HepG2 (cell line): ENCODE measurements around the gene SLC44A4. TPM values are rescaled to one million over a fixed set of nuclear protein-coding genes. Genes with fewer than 3 reads are reported as not detected.

Source experiments
- ARID2 ChIP-seq: sonication (generic); formaldehyde crosslinking; IDR thresholded peaks from 2 replicates; pipeline ENCODE4 v1.8.1; 2022; ENCODE audit warnings: mild to moderate bottlenecking, missing genetic modification reagents, borderline replicate concordance
- BORCS8-MEF2B ChIP-seq: sonication (generic); formaldehyde crosslinking; IDR thresholded peaks from 2 replicates; pipeline ENCODE4 v1.8.0; 2022; ENCODE audit warnings: mild to moderate bottlenecking, missing genetic modification reagents
- ELF1 ChIP-seq: sonication (generic); formaldehyde crosslinking; IDR thresholded peaks from 2 replicates; pipeline ENCODE4 v1.4.0; 2020; ENCODE audit warnings: missing genetic modification reagents
- ERF ChIP-seq: IDR thresholded peaks from 2 replicates; pipeline ENCODE4 v1.6.1; 2018; ENCODE audit warnings: missing biosample characterization, missing genetic modification reagents
- KDM3A ChIP-seq: IDR thresholded peaks from 2 replicates; pipeline ENCODE4 v1.6.1; 2018; ENCODE audit warnings: low read depth, missing compliant biosample characterization
- MBNL3 ChIP-seq: fragments of 250-450 bp; sonication (Bioruptor Pico); conservative IDR thresholded peaks from 2 replicates; pipeline ENCODE4 v1.8.0; 2022; ENCODE audit warnings: mild to moderate bottlenecking, inconsistent platforms
- PPARG ChIP-seq: conservative IDR thresholded peaks from 2 replicates; pipeline ENCODE4 v1.6.1; 2016; ENCODE audit warnings: missing biosample characterization, missing genetic modification reagents
- RARA ChIP-seq: IDR thresholded peaks from 2 replicates; pipeline ENCODE4 v1.6.1; 2016; ENCODE audit warnings: missing genetic modification reagents, missing compliant biosample characterization
- SIX4 ChIP-seq: sonication (generic); formaldehyde crosslinking; IDR thresholded peaks from 2 replicates; pipeline ENCODE4 v1.4.0; 2020; ENCODE audit warnings: missing genetic modification reagents
- SMARCC2 ChIP-seq: fragments of 450-650 bp; IDR thresholded peaks from 2 replicates; pipeline ENCODE4 v1.6.1; 2017; ENCODE audit warnings: antibody characterized with exemption, mild to moderate bottlenecking
- ZBTB8A ChIP-seq: sonication (generic); formaldehyde crosslinking; IDR thresholded peaks from 2 replicates; pipeline ENCODE4 v1.4.0; 2020; ENCODE audit warnings: mild to moderate bottlenecking, low read depth, missing genetic modification reagents, borderline replicate concordance
- ZFP62 ChIP-seq: sonication (generic); formaldehyde crosslinking; IDR thresholded peaks from 2 replicates; pipeline ENCODE4 v1.4.0; 2020; ENCODE audit warnings: missing genetic modification reagents
- ZNF530 ChIP-seq: sonication (generic); formaldehyde crosslinking; IDR thresholded peaks from 2 replicates; pipeline ENCODE4 v1.5.0; 2020; ENCODE audit warnings: low read depth, mild to moderate bottlenecking, missing genetic modification reagents
- ZNF644 ChIP-seq: IDR thresholded peaks from 2 replicates; pipeline ENCODE4 v1.6.1; 2016; ENCODE audit warnings: low read depth
- ZNF724P ChIP-seq: sonication (generic); formaldehyde crosslinking; IDR thresholded peaks from 2 replicates; pipeline ENCODE4 v1.8.0; 2022; ENCODE audit warnings: missing genetic modification reagents, borderline replicate concordance
- ZNF879 ChIP-seq: sonication (generic); formaldehyde crosslinking; IDR thresholded peaks from 2 replicates; pipeline ENCODE4 v1.8.1; 2023; ENCODE audit warnings: missing genetic modification reagents
- ZSCAN25 ChIP-seq: sonication (generic); formaldehyde crosslinking; IDR thresholded peaks from 2 replicates; pipeline ENCODE4 v1.8.0; 2022; ENCODE audit warnings: mild to moderate bottlenecking, missing genetic modification reagents
- polyA plus RNA-seq, 8 experiments: library from polyadenylated mRNA; depleted of rRNA in 3 of 8; stranded (reverse) in 7 of 8; unstranded in 1 of 8; fragments of >200 nt; fragmentation: Illumina TruSeq in 4 of 8; extraction: Trizol in 4 of 8; gene quantifications; 2 replicates each; pipeline versions ENCODE4 v1.2.1 to v1.2.3, GENCODE V29; 2011 to 2016; ENCODE audit warnings: low read depth in 4 of 8, missing spikeins in 1 of 8, mixed read lengths in 1 of 8; ENCODE audit not compliant: insufficient read depth in 1 of 8
- total RNA-seq, 5 experiments: library from RNA; depleted of rRNA; stranded (reverse); fragments of >200 nt; fragmentation: Illumina TruSeq; extraction: Trizol; gene quantifications; 2 replicates each; pipeline ENCODE4 v1.2.3, GENCODE V29; 2016; ENCODE audit warnings: low read depth in 1 of 5
- TF ChIP-seq, protein P1 (sequence below), 2 experiments: sonication (generic) in 1 of 2; formaldehyde crosslinking in 1 of 2; IDR thresholded peaks; 2 replicates each; pipeline versions ENCODE4 v1.4.0 to v1.6.1; 2016 to 2020; ENCODE audit warnings: borderline replicate concordance in 1 of 2, low read depth in 1 of 2, mild to moderate bottlenecking in 1 of 2, missing genetic modification reagents in 1 of 2
- TF ChIP-seq, protein P2 (sequence below): sonication (generic); formaldehyde crosslinking; IDR thresholded peaks from 2 replicates; pipeline ENCODE4 v1.8.0; 2022; ENCODE audit warnings: missing genetic modification reagents, low read depth, mild to moderate bottlenecking, borderline replicate concordance
- TF ChIP-seq, protein P3 (sequence below): sonication (generic); formaldehyde crosslinking; IDR thresholded peaks from 2 replicates; pipeline ENCODE4 v1.4.0; 2020; ENCODE audit warnings: missing genetic modification reagents
- TF ChIP-seq, protein P4 (sequence below): sonication (generic); formaldehyde crosslinking; IDR thresholded peaks from 2 replicates; pipeline ENCODE4 v1.8.1; 2022; ENCODE audit warnings: mild to moderate bottlenecking, missing genetic modification reagents
- TF ChIP-seq, protein P5 (sequence below): sonication (generic); formaldehyde crosslinking; IDR thresholded peaks from 2 replicates; pipeline ENCODE4 v1.5.0; 2020; ENCODE audit warnings: missing genetic modification reagents, mild to moderate bottlenecking, borderline replicate concordance

SLC44A4 gene
- total and polyA plus RNA-seq, 2 of the 13 experiments (the other 11 are each of a cell fraction or from before 2014, with no cell fraction given): 3.5 to 5.9 TPM

DNA sequence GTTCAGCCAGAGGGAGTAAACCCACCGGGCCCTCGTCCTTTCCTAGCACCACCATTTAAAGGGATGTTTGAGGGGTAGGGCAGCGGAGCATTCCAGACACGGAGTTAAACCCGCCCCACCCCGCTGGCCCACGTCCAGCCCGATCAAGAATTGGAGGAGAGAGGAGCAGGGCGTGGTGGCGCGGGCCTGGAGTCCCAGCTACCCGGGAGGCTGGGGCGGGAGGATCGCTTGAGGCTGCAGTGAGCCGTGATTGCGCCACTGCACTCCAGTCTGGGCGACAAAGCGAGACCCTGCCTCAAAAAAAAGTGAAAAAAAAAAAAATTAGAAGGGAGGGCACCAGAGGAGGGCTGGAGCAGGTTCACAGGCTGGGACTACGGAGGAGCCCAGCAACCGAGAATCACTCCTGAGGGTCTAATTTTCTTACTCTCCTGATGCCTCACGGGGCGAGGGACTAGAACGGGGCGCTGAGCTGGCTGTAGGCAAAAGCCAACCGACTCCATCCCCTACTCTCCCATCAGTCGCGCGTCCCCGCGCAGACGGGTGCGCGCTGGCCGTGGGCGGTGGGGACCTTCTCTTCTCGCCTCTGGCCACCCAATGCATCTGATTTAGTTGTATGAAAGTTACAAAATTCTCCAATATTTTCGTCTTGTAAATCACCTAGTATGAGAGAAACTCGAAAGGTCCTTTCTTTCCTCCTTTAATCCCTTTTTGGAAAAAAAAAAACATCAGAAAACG lies 57.3 kb downstream of the SLC44A4 start (continued):
- TF ChIP-seq, protein P1, sequence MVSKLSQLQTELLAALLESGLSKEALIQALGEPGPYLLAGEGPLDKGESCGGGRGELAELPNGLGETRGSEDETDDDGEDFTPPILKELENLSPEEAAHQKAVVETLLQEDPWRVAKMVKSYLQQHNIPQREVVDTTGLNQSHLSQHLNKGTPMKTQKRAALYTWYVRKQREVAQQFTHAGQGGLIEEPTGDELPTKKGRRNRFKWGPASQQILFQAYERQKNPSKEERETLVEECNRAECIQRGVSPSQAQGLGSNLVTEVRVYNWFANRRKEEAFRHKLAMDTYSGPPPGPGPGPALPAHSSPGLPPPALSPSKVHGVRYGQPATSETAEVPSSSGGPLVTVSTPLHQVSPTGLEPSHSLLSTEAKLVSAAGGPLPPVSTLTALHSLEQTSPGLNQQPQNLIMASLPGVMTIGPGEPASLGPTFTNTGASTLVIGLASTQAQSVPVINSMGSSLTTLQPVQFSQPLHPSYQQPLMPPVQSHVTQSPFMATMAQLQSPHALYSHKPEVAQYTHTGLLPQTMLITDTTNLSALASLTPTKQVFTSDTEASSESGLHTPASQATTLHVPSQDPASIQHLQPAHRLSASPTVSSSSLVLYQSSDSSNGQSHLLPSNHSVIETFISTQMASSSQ (IDR thresholded peaks at IDR 0.05; ENCODE audit: low read depth): no peak
- TF ChIP-seq, protein P1 (CRISPR knock-in tag; IDR thresholded peaks at IDR 0.05; ENCODE audit: borderline replicate concordance): no peak
- TF ChIP-seq ZNF724P (0 out of 2 replicates have a peak, but pooled peaks have one; percentile 40), RARA (CRISPR knock-in tag) (no peak), ZFP62 (CRISPR knock-in tag) (no peak), PPARG (no peak), ZNF644 (CRISPR knock-in tag) (no peak), SMARCC2 (no peak), ARID2 (no peak), KDM3A (CRISPR knock-in tag) (peak; percentile 56; the same call in 1 of the 2 replicates), SIX4 (CRISPR knock-in tag) (no peak), ZNF530 (CRISPR knock-in tag) (no peak), BORCS8-MEF2B (CRISPR knock-in tag) (no peak), MBNL3 (CRISPR knock-in tag) (no peak), ZBTB8A (CRISPR knock-in tag) (no peak), ERF (CRISPR knock-in tag) (peak; percentile 20), ELF1 (CRISPR knock-in tag) (no peak), ZSCAN25 (CRISPR knock-in tag) (no peak), ZNF879 (no peak)
- TF ChIP-seq, protein P2, sequence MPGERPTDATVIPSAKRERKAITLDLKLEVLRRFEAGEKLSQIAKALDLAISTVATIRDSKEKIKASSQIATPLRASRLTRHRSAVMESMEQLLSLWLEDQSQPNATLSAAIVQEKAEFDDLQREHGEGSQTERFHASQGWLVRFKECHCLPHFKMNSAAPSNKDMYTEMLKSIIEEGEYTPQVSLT (CRISPR knock-in tag): no peak
- TF ChIP-seq, protein P3, sequence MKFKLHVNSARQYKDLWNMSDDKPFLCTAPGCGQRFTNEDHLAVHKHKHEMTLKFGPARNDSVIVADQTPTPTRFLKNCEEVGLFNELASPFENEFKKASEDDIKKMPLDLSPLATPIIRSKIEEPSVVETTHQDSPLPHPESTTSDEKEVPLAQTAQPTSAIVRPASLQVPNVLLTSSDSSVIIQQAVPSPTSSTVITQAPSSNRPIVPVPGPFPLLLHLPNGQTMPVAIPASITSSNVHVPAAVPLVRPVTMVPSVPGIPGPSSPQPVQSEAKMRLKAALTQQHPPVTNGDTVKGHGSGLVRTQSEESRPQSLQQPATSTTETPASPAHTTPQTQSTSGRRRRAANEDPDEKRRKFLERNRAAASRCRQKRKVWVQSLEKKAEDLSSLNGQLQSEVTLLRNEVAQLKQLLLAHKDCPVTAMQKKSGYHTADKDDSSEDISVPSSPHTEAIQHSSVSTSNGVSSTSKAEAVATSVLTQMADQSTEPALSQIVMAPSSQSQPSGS (CRISPR knock-in tag): no peak
- TF ChIP-seq, protein P4, sequence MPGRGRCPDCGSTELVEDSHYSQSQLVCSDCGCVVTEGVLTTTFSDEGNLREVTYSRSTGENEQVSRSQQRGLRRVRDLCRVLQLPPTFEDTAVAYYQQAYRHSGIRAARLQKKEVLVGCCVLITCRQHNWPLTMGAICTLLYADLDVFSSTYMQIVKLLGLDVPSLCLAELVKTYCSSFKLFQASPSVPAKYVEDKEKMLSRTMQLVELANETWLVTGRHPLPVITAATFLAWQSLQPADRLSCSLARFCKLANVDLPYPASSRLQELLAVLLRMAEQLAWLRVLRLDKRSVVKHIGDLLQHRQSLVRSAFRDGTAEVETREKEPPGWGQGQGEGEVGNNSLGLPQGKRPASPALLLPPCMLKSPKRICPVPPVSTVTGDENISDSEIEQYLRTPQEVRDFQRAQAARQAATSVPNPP (CRISPR knock-in tag): no peak
- TF ChIP-seq, protein P5, sequence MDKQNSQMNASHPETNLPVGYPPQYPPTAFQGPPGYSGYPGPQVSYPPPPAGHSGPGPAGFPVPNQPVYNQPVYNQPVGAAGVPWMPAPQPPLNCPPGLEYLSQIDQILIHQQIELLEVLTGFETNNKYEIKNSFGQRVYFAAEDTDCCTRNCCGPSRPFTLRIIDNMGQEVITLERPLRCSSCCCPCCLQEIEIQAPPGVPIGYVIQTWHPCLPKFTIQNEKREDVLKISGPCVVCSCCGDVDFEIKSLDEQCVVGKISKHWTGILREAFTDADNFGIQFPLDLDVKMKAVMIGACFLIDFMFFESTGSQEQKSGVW (CRISPR knock-in tag): no peak
